Measurements from ENCODE around the gene FBN1.

Gene FBN1

GRCh38 chr15:48415036-48415886, 230.2 kb downstream of the FBN1 start:
- Histone ChIP-seq H3K36me3 (ENCODE audit: control insufficient read depth, insufficient read depth, low read length) (no peaks in the 10 kb centered on the region), H3K27me3 (ENCODE audit: control insufficient read depth, insufficient read depth, low read length, poor library complexity, severe bottlenecking) (no peaks in the 10 kb centered on the region), H3K4me3 (ENCODE audit: insufficient read depth, low read depth, low read length) (no peak overlapping the region), H3K4me1 (ENCODE audit: control insufficient read depth, insufficient read depth, low read length) (no peaks in the 10 kb centered on the region), H3K9me3 (ENCODE audit: control insufficient read depth, low read length) (no peaks in the 10 kb centered on the region), H3K27ac (ENCODE audit: insufficient read depth, low read depth, low read length, poor library complexity, severe bottlenecking) (no peak overlapping the region)
- 96% methylated on average over 13 to 15 of the region's 15 CpGs for WGBS, 2 experiments

DNA sequence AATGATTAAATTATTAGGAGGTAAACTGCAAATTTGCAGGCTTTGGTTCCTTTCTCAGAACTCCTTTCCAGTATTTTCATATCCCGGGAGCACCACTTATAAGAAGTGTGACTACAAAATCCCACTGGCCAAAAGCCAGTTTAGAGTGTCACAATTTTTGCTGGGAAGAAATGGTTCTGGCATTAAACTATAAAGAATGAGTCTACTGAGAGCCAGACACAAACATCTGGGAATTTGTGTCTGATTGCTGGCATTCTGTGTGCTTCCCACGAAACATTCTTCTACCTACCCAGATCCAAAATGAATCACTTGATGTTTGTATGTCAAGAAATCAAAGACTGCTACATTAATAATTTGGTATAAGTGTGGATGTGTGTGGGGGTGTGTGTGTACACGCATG, 231.5 kb downstream of the FBN1 start:
- no peaks in the 10 kb centered on the region for H3K9me3 ChIP-seq (ENCODE audit: control insufficient read depth, low read length)
- H3K27ac ChIP-seq (ENCODE audit: insufficient read depth, low read depth, low read length, poor library complexity, severe bottlenecking), result no peak overlapping the region
- H3K27me3 ChIP-seq (ENCODE audit: control insufficient read depth, insufficient read depth, low read length, poor library complexity, severe bottlenecking), result no peaks in the 10 kb centered on the region
- 95 to 100% methylated on average over 1 to 2 of the region's 3 CpGs for WGBS, 2 experiments
- no peak overlapping the region for H3K4me3 ChIP-seq (ENCODE audit: insufficient read depth, low read depth, low read length)
- no peaks in the 10 kb centered on the region for H3K36me3 ChIP-seq (ENCODE audit: control insufficient read depth, insufficient read depth, low read length)
- H3K4me1 ChIP-seq (ENCODE audit: control insufficient read depth, insufficient read depth, low read length), result no peaks in the 10 kb centered on the region

DNA sequence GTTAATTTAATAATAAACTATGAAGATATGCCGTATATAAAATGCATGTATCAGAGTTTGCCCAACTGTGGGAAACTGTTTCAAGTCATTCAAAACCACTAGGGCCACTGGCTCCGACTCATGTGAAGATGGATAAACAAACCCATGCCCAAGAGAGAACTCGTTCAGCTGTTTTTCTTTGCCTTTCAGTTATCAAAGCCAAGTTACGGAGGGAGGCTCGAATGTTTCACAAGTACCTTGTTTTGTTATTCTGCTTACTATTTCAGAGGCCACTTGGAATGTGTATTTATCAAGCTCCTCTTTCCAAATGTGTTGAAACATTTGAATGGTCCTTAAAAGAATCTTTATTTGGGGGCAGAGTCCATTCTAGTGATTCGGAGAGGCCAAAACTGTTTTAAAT, 232.2 kb downstream of the FBN1 start:
- WGBS, 2 experiments, result 92 to 96% methylated on average over 5 to 6 of the region's 6 CpGs
- H3K36me3 ChIP-seq (ENCODE audit: control insufficient read depth, insufficient read depth, low read length), result no peaks in the 10 kb centered on the region
- H3K4me3 ChIP-seq (ENCODE audit: insufficient read depth, low read depth, low read length), result no peak overlapping the region

DNA sequence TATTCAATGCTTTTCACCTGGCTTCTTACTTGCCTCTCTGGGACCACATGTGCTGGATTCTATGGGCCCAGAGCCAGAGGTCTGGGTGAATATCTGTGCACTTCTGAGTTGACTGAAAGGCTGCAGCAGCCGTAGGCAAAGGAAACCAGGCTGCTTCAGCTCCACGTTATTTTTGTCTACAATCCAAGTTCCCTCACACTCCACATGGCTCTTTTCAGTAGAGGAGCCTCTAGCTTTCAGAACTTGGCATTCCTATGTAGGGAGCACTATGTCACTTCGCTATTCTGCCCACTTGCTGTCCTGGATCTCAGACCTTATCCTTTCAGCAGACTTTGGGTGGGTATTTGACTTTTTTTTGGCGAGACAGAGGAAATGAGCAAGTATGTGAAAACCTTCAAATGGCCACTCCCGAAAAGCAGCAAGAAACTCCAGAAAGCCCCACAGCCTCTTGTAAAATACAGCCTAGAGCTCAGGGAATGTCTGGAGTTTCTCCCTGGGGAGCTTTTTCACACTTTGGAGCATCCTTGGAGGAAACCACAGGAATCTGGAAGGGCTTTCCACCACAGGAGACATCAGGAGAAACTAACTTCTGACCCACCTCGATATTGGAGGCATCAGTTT, 233.4 kb downstream of the FBN1 start:
- H3K4me3 ChIP-seq (ENCODE audit: insufficient read depth, low read depth, low read length), result no peak overlapping the region
- no peaks in the 10 kb centered on the region for H3K9me3 ChIP-seq (ENCODE audit: control insufficient read depth, low read length)
- H3K36me3 ChIP-seq (ENCODE audit: control insufficient read depth, insufficient read depth, low read length), result no peaks in the 10 kb centered on the region
- H3K27me3 ChIP-seq (ENCODE audit: control insufficient read depth, insufficient read depth, low read length, poor library complexity, severe bottlenecking), result no peaks in the 10 kb centered on the region
- 92 to 94% methylated on average over 6 of the region's 6 CpGs for WGBS, 2 experiments
- H3K4me1 ChIP-seq (ENCODE audit: control insufficient read depth, insufficient read depth, low read length), result no peaks in the 10 kb centered on the region
- H3K27ac ChIP-seq (ENCODE audit: insufficient read depth, low read depth, low read length, poor library complexity, severe bottlenecking), result no peak overlapping the region

More for the DNA sequence above, 232.2 kb downstream of the FBN1 start:
- Histone ChIP-seq H3K27ac (ENCODE audit: insufficient read depth, low read depth, low read length, poor library complexity, severe bottlenecking) (no peak overlapping the region), H3K4me1 (ENCODE audit: control insufficient read depth, insufficient read depth, low read length) (no peaks in the 10 kb centered on the region), H3K27me3 (ENCODE audit: control insufficient read depth, insufficient read depth, low read length, poor library complexity, severe bottlenecking) (no peaks in the 10 kb centered on the region), H3K9me3 (ENCODE audit: control insufficient read depth, low read length) (no peaks in the 10 kb centered on the region)

DNA sequence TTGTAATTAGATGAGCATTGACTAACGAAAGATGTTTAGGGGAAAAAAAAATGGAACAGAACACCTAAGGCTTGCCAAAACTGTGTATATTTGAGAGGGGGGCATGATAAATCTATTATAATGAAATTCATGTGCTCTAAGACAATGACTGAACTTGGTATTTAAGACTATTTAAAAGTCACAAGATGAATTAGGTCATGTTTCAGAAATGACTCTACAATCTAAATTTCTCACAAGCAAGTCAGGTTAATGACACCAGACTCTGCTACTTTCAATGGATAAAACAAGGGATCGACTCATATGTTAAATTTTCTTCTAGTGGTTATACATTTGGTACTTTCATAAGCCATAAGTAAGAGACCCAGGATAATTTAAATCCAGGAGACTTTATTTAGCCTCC, 235.9 kb downstream of the FBN1 start:
- WGBS, 2 experiments, result 92 to 100% methylated on average over 1 to 2 of the region's 2 CpGs

DNA sequence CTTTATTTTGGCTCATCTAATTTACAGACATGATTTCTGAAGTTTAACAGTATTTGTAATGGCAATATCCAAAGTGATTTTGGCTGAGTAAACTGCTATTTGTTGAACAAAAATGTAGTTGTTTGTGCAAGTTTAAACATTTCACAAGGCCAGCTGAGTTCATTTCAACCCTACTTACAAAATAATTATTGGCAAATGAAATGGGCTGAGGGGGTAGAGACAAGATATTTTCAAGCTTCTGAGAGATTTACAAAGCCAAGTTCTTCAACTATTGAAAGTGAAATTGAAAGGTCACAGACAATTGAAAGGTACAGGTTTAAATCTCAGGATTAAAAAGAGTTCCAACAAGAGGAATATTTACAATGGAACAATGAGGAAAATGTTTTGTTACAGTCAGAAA, 237.2 kb downstream of the FBN1 start:
- no peaks in the 10 kb centered on the region for H3K27me3 ChIP-seq (ENCODE audit: control insufficient read depth, insufficient read depth, low read length, poor library complexity, severe bottlenecking)
- H3K9me3 ChIP-seq (ENCODE audit: control insufficient read depth, low read length), result no peaks in the 10 kb centered on the region
- no peak overlapping the region for H3K27ac ChIP-seq (ENCODE audit: insufficient read depth, low read depth, low read length, poor library complexity, severe bottlenecking)
- H3K36me3 ChIP-seq (ENCODE audit: control insufficient read depth, insufficient read depth, low read length), result no peaks in the 10 kb centered on the region
- H3K4me1 ChIP-seq (ENCODE audit: control insufficient read depth, insufficient read depth, low read length), result no peaks in the 10 kb centered on the region
- H3K4me3 ChIP-seq (ENCODE audit: insufficient read depth, low read depth, low read length), result no peak overlapping the region

More for the DNA sequence above, 235.9 kb downstream of the FBN1 start:
- no peaks in the 10 kb centered on the region for H3K4me1 ChIP-seq (ENCODE audit: control insufficient read depth, insufficient read depth, low read length)
- no peaks in the 10 kb centered on the region for H3K27me3 ChIP-seq (ENCODE audit: control insufficient read depth, insufficient read depth, low read length, poor library complexity, severe bottlenecking)
- H3K9me3 ChIP-seq (ENCODE audit: control insufficient read depth, low read length), result no peaks in the 10 kb centered on the region
- H3K36me3 ChIP-seq (ENCODE audit: control insufficient read depth, insufficient read depth, low read length), result no peaks in the 10 kb centered on the region
- H3K4me3 ChIP-seq (ENCODE audit: insufficient read depth, low read depth, low read length), result no peak overlapping the region
- no peak overlapping the region for H3K27ac ChIP-seq (ENCODE audit: insufficient read depth, low read depth, low read length, poor library complexity, severe bottlenecking)

GRCh38 chr15:48407646-48408045, 237.9 kb downstream of the FBN1 start:
- no peak overlapping the region for H3K27ac ChIP-seq (ENCODE audit: insufficient read depth, low read depth, low read length, poor library complexity, severe bottlenecking)
- H3K27me3 ChIP-seq (ENCODE audit: control insufficient read depth, insufficient read depth, low read length, poor library complexity, severe bottlenecking), result no peaks in the 10 kb centered on the region
- no peaks in the 10 kb centered on the region for H3K4me1 ChIP-seq (ENCODE audit: control insufficient read depth, insufficient read depth, low read length)
- no CpG with 5 or more reads among the region's 1 CpG for WGBS, 2 experiments
- no peaks in the 10 kb centered on the region for H3K36me3 ChIP-seq (ENCODE audit: control insufficient read depth, insufficient read depth, low read length)
- no peaks in the 10 kb centered on the region for H3K9me3 ChIP-seq (ENCODE audit: control insufficient read depth, low read length)
- no peak overlapping the region for H3K4me3 ChIP-seq (ENCODE audit: insufficient read depth, low read depth, low read length)

GRCh38 chr15:48406911-48407310, 238.6 kb downstream of the FBN1 start:
- H3K4me1 ChIP-seq (ENCODE audit: control insufficient read depth, insufficient read depth, low read length), result no peaks in the 10 kb centered on the region
- H3K27ac ChIP-seq (ENCODE audit: insufficient read depth, low read depth, low read length, poor library complexity, severe bottlenecking), result no peak overlapping the region

GRCh38 chr15:48406266-48406891, 239.1 kb downstream of the FBN1 start:
- Histone ChIP-seq H3K9me3 (ENCODE audit: control insufficient read depth, low read length) (no peaks in the 10 kb centered on the region), H3K27me3 (ENCODE audit: control insufficient read depth, insufficient read depth, low read length, poor library complexity, severe bottlenecking) (no peaks in the 10 kb centered on the region), H3K36me3 (ENCODE audit: control insufficient read depth, insufficient read depth, low read length) (no peaks in the 10 kb centered on the region), H3K4me3 (ENCODE audit: insufficient read depth, low read depth, low read length) (no peak overlapping the region), H3K4me1 (ENCODE audit: control insufficient read depth, insufficient read depth, low read length) (no peaks in the 10 kb centered on the region), H3K27ac (ENCODE audit: insufficient read depth, low read depth, low read length, poor library complexity, severe bottlenecking) (no peak overlapping the region)
- 90 to 92% methylated on average over 8 of the region's 8 CpGs for WGBS, 2 experiments

More at GRCh38 chr15:48406911-48407310, 238.6 kb downstream of the FBN1 start:
- Histone ChIP-seq H3K36me3 (ENCODE audit: control insufficient read depth, insufficient read depth, low read length) (no peaks in the 10 kb centered on the region), H3K9me3 (ENCODE audit: control insufficient read depth, low read length) (no peaks in the 10 kb centered on the region), H3K27me3 (ENCODE audit: control insufficient read depth, insufficient read depth, low read length, poor library complexity, severe bottlenecking) (no peaks in the 10 kb centered on the region), H3K4me3 (ENCODE audit: insufficient read depth, low read depth, low read length) (no peak overlapping the region)
- 71 to 100% methylated on average over 1 of the region's 1 CpG for WGBS, 2 experiments

DNA sequence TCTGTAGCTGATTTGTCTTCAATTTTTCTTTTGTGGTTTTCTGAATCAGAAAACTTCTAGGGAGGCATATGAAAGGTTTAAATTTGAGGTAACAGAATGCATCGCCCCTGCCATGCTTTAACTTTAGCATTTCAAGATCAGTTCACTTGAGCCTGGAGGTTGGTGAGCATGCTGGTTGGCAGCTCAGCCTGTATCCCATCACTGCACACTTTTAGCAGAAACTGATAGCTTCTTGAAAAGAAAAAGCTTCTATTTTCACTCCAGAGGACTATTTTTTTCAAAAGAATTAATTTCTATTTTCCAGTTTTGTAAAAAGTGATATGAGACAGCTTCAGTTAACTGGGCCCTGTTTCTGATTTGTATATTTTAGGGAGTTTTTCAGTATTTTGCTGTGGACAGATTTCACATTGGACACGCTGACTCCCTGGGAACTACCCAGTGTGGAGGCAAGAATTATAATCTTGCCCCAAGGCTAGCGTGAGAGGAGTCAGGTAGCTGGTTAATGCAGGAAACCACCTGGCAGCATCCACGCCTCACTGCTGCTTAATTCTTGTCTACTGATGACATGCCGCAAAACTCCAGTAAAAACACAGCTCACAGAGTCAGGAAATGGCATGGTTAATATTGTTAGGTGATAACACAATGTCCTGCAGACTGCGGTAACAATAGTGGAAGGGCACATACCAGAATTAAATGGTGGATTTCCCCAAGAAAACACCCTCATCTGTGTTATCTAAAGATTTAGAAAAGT, 242.9 kb downstream of the FBN1 start:
- no peaks in the 10 kb centered on the region for H3K36me3 ChIP-seq (ENCODE audit: control insufficient read depth, insufficient read depth, low read length)
- H3K9me3 ChIP-seq (ENCODE audit: control insufficient read depth, low read length), result no peaks in the 10 kb centered on the region
- WGBS, 2 experiments, result 90 to 95% methylated on average over 6 of the region's 6 CpGs
- H3K27me3 ChIP-seq (ENCODE audit: control insufficient read depth, insufficient read depth, low read length, poor library complexity, severe bottlenecking), result no peaks in the 10 kb centered on the region
- no peak overlapping the region for H3K27ac ChIP-seq (ENCODE audit: insufficient read depth, low read depth, low read length, poor library complexity, severe bottlenecking)
- no peaks in the 10 kb centered on the region for H3K4me1 ChIP-seq (ENCODE audit: control insufficient read depth, insufficient read depth, low read length)
- no peak overlapping the region for H3K4me3 ChIP-seq (ENCODE audit: insufficient read depth, low read depth, low read length)

Data from ectodermal cell (in vitro differentiated cells).